CD4-positive, alpha-beta T cell treated with Interleukin-15 for 1 hour (primary cell): ENCODE measurements around the gene TIMP2.
"Not testable (repeated sequence)": the region's sequence is repeated elsewhere in the genome, so short reads cannot be mapped to it uniquely, and the experiment has no call there.

ENCODE experiments used
- DNase-seq: peaks from one replicate; pipeline ENCODE4 v3.0.0-alpha.2; 2020

Gene TIMP2

GRCh38 chr17:78954684-78955083, 29.5 kb upstream of the TIMP2 start:
- no peak for DNase-seq

- no peak for DNase-seq
Measured at GRCh38 chr17:78953356-78954350, 28.5 kb upstream of the TIMP2 start.

- no peak for DNase-seq
Measured at GRCh38 chr17:78952706-78953105, 27.5 kb upstream of the TIMP2 start.

GRCh38 chr17:78951967-78952551, 26.9 kb upstream of the TIMP2 start:
- no peak for DNase-seq

GRCh38 chr17:78950870-78951269, 25.7 kb upstream of the TIMP2 start:
- DNase-seq: no peak

- no peak for DNase-seq
Measured at GRCh38 chr17:78947235-78948149, 22.3 kb upstream of the TIMP2 start.

- no peak for DNase-seq
Measured at GRCh38 chr17:78946631-78947030, 21.4 kb upstream of the TIMP2 start.

- no peak for DNase-seq
Measured at GRCh38 chr17:78946131-78946530, 20.9 kb upstream of the TIMP2 start.

GRCh38 chr17:78945455-78945854, 20.3 kb upstream of the TIMP2 start:
- DNase-seq: not testable (repeated sequence)

- no peak for DNase-seq
Measured at GRCh38 chr17:78944956-78945355, 19.8 kb upstream of the TIMP2 start.

- DNase-seq: no peak
Measured at GRCh38 chr17:78944026-78944425, 18.8 kb upstream of the TIMP2 start.

- no peak for DNase-seq
Measured at GRCh38 chr17:78940708-78941107, 15.5 kb upstream of the TIMP2 start.

- DNase-seq: no peak
Measured at GRCh38 chr17:78940258-78940657, 15.1 kb upstream of the TIMP2 start.

- no peak for DNase-seq
Measured at GRCh38 chr17:78939615-78940014, 14.4 kb upstream of the TIMP2 start.

- DNase-seq: no peak
Measured at GRCh38 chr17:78937561-78937960, 12.4 kb upstream of the TIMP2 start.

GRCh38 chr17:78935419-78936323, 10.5 kb upstream of the TIMP2 start:
- DNase-seq: no peak

GRCh38 chr17:78934681-78935418, 9.7 kb upstream of the TIMP2 start:
- no peak for DNase-seq

- DNase-seq: peak; percentile 41
Measured at GRCh38 chr17:78933959-78934568, 8.9 kb upstream of the TIMP2 start.

GRCh38 chr17:78933025-78933958, 8.1 kb upstream of the TIMP2 start:
- peak; percentile 63 for DNase-seq
